PC-9 (cell line): ENCODE measurements around the gene TUT4.

Experiments
- CTCF ChIP-seq: fragments of 200-600 bp; sonication (generic); conservative IDR thresholded peaks from 2 replicates; pipeline ENCODE4 v1.6.1; 2017; ENCODE audit warnings: mixed run types, antibody characterized with exemption, mild to moderate bottlenecking, moderate library complexity
- EZH2 ChIP-seq: fragments of 200-600 bp; sonication (generic); IDR thresholded peaks from 2 replicates; pipeline ENCODE4 v1.8.0; 2017; ENCODE audit warnings: antibody characterized with exemption, low read depth

GRCh38 chr1:52531249-52531872 lies 21.5 kb downstream of the TUT4 start:
- TF ChIP-seq CTCF = no peak
- TF ChIP-seq EZH2 = no peak
